NCI-H2029 (cell line): Measurements from ENCODE around the gene C12orf42.
A peak's percentile ranks its signal among the peaks of the same experiment; 100 is the strongest.

Source experiments
- DNase-seq: peaks from one replicate; lab custom pipeline; 2025; lab: John Stamatoyannopoulos, UW

C12orf42 gene

GRCh38 chr12:103268831-103269514 is 226.8 kb downstream of the C12orf42 start:
- DNase-seq, result peak; percentile 96

GRCh38 chr12:103257763-103258162 is 238.0 kb downstream of the C12orf42 start:
- no peak for DNase-seq
